GM12801 (cell line): ENCODE data around the gene ERBB4.

ENCODE experiments used
- CTCF ChIP-seq: IDR thresholded peaks from one replicate; pipeline ENCODE4 v1.5.1; 2011; ENCODE audit warnings: control low read depth; ENCODE audit not compliant: insufficient read length; ENCODE audit errors: extremely low read depth

The ERBB4 gene

GRCh38 chr2:211845338-211846035 is 693.1 kb downstream of the ERBB4 start:
- no peak for TF ChIP-seq CTCF

- no peak for TF ChIP-seq CTCF
These were observed 700.9 kb downstream of the ERBB4 start for GRCh38 chr2:211837706-211838105.

GRCh38 chr2:211837206-211837605 is 701.4 kb downstream of the ERBB4 start:
- TF ChIP-seq CTCF: no peak

- TF ChIP-seq CTCF: no peak
These were observed 702.2 kb downstream of the ERBB4 start for GRCh38 chr2:211836409-211836808.

GRCh38 chr2:211835695-211836094 is 702.9 kb downstream of the ERBB4 start:
- TF ChIP-seq CTCF: no peak

GRCh38 chr2:211833582-211834279 is 704.9 kb downstream of the ERBB4 start:
- TF ChIP-seq CTCF: no peak

GRCh38 chr2:211829725-211830124 is 708.9 kb downstream of the ERBB4 start:
- no peak for TF ChIP-seq CTCF
